NCI-H128 (cell line): ENCODE measurements around the gene UPK1A.
"Not testable (repeated sequence)": the region's sequence is repeated elsewhere in the genome, so short reads cannot be mapped to it uniquely, and the experiment has no call there.

Experiments used
- DNase-seq: peaks from one replicate; lab custom pipeline; 2025; ENCODE audit not compliant: unreplicated experiment; lab: John Stamatoyannopoulos, UW

The UPK1A gene

DNA sequence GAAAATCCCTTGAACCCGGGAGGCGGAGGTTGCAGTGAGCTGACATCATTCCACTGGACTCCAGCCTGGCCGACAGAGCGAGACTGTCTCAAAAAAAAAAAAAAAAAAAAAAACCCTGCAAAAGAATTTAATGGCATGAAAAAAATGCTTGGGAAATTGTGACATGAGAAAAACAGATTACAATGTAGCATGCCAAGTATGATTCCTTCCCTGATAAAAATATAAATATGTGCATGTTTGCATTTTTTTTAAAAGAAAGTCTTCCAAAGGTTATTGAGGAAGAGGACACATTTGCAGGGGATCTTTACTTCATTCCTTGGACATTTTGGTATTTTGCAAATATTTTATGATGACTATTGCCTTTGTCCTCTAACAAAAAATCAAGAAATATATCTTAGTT is 23.5 kb downstream of the UPK1A start:
- DNase-seq, result no peak

DNA sequence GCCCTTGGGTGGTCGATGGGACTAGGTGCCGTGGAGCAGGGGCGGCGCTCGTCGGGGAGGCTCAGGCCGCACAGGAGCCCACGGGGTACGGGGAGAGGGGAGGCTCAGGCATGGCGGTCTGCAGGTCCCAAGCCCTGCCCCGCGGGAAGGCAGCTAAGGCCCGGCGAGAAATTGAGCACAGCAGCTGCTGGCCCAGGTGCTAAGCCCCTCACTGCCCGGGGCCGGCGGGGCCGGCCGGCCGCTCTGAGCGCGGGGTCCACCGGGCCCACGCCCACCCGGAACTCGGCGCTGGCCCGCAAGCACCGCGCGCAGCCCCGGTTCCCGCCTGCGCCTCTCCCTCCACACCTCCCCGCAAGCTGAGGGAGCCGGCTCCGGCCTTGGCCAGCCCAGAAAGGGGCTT is 24.8 kb downstream of the UPK1A start:
- not testable (repeated sequence) for DNase-seq

- DNase-seq, result no peak
These were observed 25.7 kb downstream of the UPK1A start for GRCh38 chr19:35692010-35692409.

DNA sequence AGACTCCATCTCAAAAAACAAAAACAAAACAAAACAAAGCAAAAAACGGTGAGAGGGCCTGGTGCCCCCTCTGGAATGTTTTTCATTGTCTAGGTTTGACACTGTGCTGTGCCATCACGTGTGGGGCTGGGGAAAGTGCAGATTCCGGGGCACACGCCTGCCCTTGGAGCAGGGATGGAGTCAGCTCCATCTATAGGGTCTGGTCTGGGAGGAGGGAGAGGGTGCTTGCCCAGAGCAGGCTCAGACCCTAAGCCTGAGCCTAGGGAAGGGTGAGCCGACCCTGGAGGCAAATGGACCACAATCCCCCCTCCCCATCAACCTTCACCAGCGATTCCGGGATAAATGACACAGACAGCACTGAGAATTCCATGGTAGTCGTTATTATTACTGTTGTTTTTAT is 27.1 kb downstream of the UPK1A start:
- no peak for DNase-seq

- peak; percentile 91 for DNase-seq
These were observed 27.7 kb downstream of the UPK1A start for GRCh38 chr19:35693835-35694599.

DNA sequence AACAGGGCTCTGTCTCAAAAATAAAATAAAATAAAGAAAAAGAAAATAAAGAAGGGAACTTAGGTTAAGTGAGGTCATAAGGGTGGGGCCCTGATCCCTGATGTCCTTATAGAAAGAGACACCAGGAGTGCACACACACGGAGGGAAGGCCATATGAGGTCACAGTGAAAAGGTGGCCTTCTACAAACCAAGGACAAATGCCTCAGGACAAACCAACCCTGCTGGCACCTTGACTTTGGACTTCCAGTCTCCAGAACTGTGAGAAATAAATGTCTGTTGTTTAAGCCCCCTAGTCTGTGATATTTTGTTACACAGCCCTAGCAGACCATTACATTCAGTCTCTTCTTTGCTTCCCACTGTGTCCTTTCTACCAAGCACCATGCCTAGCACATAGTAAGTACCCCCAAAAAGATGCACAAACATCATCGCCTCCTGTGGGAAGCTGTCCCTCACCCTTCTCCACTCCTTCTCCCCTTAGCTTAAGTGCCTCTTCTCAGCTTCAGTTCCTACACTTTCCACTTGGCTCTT is 29.6 kb downstream of the UPK1A start:
- no peak for DNase-seq

DNA sequence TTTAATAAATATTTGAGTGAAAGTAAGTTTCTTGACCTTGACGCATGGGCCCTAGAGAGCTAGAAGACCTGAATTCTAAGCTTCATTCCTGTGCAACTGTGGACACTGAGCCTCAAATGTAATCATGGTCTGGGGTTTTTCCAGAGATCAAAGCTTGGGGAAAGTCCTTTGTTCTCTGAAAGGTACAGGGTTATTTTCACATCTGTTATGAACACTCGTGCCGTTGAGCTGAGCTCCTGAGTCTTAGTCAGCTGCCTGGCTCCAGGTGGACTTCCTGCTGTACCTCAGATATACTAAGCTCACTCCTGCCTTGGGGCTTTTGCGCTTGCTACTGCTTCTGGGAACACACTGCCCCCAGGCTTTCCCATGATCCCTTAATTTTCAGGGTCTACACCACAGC is 30.5 kb downstream of the UPK1A start:
- no peak for DNase-seq

DNA sequence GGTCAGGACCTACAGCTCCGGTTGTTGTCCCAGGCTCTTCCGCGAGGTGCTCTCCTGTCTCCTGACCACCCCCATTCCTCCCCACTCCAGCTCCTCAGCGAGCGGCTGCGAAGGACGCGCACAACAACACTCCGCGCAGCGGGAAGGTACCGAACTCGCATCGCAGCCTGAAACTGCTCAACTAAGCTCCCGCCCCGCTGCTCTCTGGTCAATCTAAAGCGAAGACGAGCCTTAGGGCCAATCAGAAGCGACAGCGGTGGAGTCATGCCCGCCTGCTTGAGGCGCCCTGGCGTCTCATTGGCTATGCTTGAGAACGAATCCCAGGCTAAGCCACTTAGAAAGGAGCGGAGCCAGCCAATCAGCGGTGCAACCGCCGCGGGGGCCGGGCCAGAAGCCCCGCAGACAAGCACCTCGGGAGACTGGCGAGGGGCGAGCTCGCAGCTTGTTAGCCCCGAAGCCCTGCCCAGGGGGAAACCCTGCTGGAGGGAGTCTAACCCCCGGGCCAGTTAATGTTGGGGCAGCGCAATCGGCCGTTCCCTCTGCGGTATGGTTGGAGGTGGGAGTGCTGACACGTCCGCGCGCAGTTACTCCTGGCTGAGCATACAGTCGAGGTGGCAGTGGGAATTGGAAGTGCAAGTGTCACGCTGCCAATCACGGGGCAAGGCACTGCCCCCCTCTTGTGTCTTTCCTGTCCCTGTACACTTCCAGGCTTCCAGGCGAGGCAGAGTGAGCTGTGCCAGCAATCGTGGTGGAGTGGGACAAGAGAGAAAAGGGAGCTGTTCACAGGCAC is 36.1 kb downstream of the UPK1A start:
- peak; percentile 98 for DNase-seq

- DNase-seq, result no peak
These were observed 37.0 kb downstream of the UPK1A start for GRCh38 chr19:35703343-35703742.

DNA sequence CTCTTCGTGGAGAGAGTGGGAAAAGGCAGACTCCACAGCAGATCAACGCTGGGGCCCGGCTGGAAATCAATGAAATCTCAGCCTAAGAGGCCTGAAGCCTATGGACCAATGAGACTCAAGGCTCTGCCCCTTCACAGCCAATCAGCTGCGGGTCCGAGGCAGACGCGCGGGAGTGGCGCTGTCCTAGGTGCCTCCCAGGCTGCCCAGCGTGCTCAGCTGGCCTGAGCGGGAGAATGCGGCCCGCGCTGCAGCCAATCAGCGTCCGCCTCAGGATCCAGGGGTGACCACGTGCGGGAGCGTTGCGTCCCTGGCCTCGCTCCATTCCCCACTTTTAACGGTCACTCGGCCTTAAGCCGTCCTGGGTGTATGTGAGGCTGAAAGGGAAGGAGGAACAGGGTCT is 37.9 kb downstream of the UPK1A start, which contains the start of gene ZBTB32:
Gene ZBTB32, plus strand, starts transcription at position 341 of the 400 bp plus-strand sequence. CDS start 10,069 bp downstream, outside the sequence.
- DNase-seq, result no peak

DNA sequence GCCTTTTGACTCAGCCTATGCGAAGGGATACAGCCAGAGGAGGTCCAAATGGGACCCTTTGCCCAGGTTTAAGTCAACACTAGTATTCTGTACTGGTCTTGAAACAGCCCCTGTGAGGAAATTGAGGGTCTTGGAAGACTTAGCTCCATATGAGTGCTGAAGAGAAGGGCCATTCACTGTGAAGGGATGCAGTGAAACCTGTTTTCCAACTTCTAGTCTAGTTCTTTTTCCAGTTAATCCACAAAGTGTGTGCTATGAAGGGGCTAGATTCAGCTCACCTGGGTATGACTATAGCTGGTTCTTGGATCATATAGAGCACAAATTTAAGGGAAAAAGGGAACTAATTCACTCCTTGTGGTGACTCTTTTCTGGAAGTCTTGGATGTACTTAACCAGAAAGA is 42.1 kb downstream of the UPK1A start:
- no peak for DNase-seq

DNA sequence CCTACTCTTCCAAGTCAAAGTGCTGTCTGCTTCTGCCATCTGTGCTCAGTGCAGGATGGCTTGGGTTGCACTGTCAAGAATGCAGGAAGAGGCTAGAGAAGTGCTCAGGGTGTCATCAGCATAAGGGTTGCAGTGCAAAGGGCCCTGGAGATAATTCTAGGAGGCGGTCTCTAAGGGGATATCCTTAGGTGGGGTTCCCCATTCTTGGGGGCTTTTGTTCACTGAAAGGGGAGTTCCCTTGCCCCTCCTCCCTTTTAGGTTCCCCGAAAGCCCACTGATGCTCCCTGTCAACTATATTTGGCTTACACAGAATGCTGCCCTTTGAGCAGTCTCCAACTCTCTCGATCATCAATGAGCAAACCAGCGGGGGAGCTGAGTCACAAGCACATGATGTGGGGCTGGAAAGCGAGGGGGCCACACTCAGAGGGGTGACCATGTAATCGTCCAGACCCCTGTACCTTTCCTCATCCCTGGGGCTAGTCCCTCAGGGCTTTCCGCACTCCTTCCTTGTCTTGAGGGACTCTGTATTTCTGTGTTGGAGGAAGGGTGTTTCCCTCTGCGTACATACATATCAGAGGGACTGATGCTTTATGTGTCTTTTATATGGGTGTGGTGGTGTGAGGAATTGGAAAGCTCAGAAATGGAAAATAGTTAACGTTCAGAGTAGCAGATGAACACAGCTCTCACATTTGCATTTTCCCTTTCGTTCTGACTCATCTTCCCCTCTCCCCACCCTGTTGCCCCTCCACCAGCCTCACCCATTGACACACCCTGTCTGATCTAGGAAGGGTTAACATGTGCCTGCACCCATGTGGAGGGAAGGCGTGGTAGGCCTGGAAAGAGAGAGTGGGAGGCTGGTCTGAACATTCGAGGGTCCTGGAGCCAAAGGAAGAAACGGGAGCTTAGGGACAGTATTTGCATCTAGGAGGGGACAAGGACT is 44.7 kb downstream of the UPK1A start:
- no peak for DNase-seq

- DNase-seq, result no peak
These were observed 46.5 kb downstream of the UPK1A start for GRCh38 chr19:35712567-35713505.

DNA sequence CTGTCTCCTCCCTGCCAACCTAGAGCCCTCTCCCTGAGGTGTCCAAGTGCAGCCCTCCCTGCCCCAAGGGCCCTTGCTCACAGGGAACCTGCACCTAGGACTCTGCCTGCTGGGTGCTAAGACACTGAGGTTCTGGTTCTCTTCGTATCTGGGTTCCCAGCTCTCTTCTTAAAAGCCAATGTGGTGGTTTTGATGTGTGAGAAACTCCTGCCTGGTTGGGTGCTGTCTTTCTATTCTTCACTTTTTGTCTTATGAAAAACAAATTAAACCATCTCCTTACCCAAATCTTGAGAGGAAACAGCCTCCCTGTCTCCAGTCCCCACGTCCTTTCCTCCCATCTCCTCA is 47.2 kb downstream of the UPK1A start:
- no peak for DNase-seq

DNA sequence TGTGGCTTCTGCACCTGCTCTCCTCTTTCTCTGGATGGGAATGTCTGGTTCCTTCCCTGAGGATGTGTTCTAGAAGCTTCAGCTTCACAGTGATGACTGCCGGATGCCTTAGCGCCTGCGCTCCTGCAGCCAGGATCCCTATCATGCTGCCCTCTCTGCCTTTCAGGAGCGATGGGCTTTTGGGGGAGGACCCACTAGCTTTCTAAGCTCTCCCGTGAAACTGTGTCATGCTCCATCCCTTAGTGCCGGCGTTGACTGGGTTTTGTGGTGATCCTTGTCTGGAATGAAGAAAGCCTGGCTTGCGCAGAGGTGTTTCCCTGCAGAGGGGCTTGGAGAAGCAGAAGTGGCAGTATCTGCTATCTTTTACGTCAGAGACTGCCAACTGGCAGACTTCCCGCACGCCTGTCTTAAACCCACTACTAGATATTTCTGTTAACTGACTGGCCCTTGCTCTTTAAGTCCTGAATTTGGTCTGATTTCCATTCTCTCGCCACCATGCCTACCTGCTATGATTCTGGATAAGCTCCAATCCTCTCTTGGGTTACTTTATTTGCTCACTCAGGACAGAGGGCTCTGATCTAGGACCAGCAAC is 47.7 kb downstream of the UPK1A start:
- DNase-seq, result no peak

DNA sequence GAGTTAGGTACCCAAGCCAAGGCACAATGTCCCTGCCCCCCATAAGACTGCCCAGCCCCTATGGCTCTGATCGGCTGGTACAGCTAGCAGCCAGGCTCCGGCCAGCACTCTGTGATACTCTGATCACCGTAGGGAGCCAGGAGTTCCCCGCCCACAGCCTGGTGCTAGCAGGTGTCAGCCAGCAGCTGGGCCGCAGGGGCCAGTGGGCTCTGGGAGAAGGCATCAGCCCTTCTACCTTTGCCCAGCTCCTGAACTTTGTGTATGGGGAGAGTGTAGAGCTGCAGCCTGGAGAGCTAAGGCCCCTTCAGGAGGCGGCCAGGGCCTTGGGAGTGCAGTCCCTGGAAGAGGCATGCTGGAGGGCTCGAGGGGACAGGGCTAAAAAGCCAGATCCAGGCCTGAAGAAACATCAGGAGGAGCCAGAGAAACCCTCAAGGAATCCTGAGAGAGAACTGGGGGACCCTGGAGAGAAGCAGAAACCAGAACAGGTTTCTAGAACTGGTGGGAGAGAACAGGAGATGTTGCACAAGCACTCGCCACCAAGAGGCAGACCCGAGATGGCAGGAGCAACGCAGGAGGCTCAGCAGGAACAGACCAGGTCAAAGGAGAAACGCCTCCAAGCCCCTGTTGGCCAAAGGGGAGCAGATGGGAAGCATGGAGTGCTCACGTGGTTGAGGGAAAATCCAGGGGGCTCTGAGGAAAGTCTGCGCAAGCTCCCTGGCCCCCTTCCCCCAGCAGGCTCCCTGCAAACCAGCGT is 48.5 kb downstream of the UPK1A start:
- DNase-seq, result no peak

GRCh38 chr19:35715355-35715809 is 49.1 kb downstream of the UPK1A start:
- no peak for DNase-seq

DNA sequence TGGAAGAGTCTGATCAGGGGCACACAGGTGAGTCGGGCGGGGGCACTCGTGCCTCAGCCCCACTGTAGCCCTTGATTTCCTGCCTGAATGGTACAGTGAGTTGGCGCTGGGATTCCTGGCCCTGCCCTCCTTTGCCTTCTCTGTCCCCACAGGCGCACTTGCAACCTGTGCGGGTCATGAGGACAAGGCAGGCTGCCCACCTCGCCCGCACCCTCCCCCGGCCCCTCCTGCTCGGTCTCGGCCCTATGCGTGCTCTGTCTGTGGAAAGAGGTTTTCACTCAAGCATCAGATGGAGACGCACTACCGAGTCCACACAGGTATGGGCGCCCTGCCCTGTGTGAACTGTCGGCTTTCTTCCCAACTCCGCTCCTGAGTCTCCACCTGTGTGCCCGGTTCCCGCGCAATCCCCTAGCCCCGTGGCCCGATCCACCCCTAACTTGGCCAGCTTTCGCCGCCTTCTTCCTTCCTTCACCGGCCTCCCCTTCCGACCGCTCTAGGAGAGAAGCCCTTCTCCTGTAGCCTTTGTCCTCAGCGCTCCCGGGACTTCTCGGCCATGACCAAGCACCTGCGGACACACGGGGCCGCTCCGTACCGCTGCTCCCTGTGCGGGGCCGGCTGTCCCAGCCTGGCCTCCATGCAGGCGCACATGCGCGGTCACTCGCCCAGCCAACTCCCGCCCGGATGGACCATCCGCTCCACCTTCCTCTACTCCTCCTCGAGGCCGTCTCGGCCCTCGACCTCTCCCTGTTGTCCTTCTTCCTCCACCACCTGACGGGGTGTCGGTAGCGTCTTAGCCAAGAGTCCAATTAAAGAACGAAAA is 49.9 kb downstream of the UPK1A start:
- DNase-seq, result no peak
